Loucy (cell line): ENCODE data around the gene PCDHB7.
"Not testable (repeated sequence)": the region's sequence is repeated elsewhere in the genome, so short reads cannot be mapped to it uniquely, and the experiment has no call there.

Source experiments
- H2AFZ ChIP-seq: fragments of 200-600 bp; sonication (generic); 2 replicates; pipeline ENCODE4 v1.6.0; 2016; ENCODE audit warnings: antibody characterized with exemption, mild to moderate bottlenecking, low read length, moderate library complexity
- H3F3A ChIP-seq: fragments of 200-600 bp; 2 replicates; pipeline ENCODE4 v1.6.0; 2016; ENCODE audit warnings: antibody characterized with exemption, low read depth, mild to moderate bottlenecking
- H3K27me3 ChIP-seq: fragments of 200-600 bp; sonication (generic); 2 replicates; pipeline ENCODE4 v1.6.1; 2014; ENCODE audit warnings: low read length, mild to moderate bottlenecking; ENCODE audit not compliant: insufficient read depth, poor library complexity, severe bottlenecking
- H3K36me3 ChIP-seq: fragments of 200-600 bp; sonication (generic); 2 replicates; pipeline ENCODE4 v1.6.1; 2016; ENCODE audit warnings: low read length; ENCODE audit not compliant: insufficient read depth
- H3K4me1 ChIP-seq: fragments of 200-600 bp; sonication (generic); 2 replicates; pipeline ENCODE4 v1.5.1; 2014; ENCODE audit warnings: low read length, mild to moderate bottlenecking; ENCODE audit not compliant: insufficient read depth, poor library complexity, severe bottlenecking
- H3K4me2 ChIP-seq: fragments of 200-600 bp; sonication (generic); 2 replicates; pipeline ENCODE4 v1.6.0; 2014; ENCODE audit warnings: antibody characterized with exemption, low read length, low read depth, mild to moderate bottlenecking; ENCODE audit not compliant: poor library complexity, severe bottlenecking
- H3K4me3 ChIP-seq: fragments of 200-600 bp; sonication (generic); 2 replicates; pipeline ENCODE4 v1.5.1; 2014; ENCODE audit warnings: low read length, mild to moderate bottlenecking, mixed read lengths; ENCODE audit not compliant: poor library complexity, severe bottlenecking
- H3K79me2 ChIP-seq: fragments of 200-600 bp; sonication (generic); 2 replicates; pipeline ENCODE4 v1.6.1; 2014; ENCODE audit warnings: low read length; ENCODE audit not compliant: insufficient read depth
- H3K9ac ChIP-seq: fragments of 200-600 bp; sonication (generic); 2 replicates; pipeline ENCODE4 v1.6.0; 2014; ENCODE audit warnings: mild to moderate bottlenecking, low read depth, low read length, moderate library complexity; ENCODE audit not compliant: poor library complexity, severe bottlenecking
- H3K9me2 ChIP-seq: fragments of 200-600 bp; sonication (generic); replicated peaks from 2 replicates; pipeline ENCODE4 v1.6.1; 2016; ENCODE audit warnings: low read depth, low read length, mixed read lengths
- H3K9me3 ChIP-seq: fragments of 200-600 bp; sonication (generic); 2 replicates; pipeline ENCODE4 v1.6.1; 2014; ENCODE audit warnings: mild to moderate bottlenecking, antibody characterized with exemption, low read length, low read depth; ENCODE audit not compliant: insufficient read depth
- H4K20me1 ChIP-seq: fragments of 200-600 bp; sonication (generic); 2 replicates; pipeline ENCODE4 v1.6.0; 2014; ENCODE audit warnings: antibody characterized with exemption, low read length, mild to moderate bottlenecking; ENCODE audit not compliant: insufficient read depth, poor library complexity, severe bottlenecking
- EZH2phosphoT487 ChIP-seq: fragments of 200-600 bp; IDR thresholded peaks from 2 replicates; pipeline ENCODE4 v1.6.1; 2018; ENCODE audit warnings: antibody characterized with exemption, mild to moderate bottlenecking, moderate library complexity, borderline replicate concordance
- TF ChIP-seq, protein P1 (sequence below): fragments of 200-600 bp; sonication (generic); conservative IDR thresholded peaks from 2 replicates; pipeline ENCODE4 v1.5.1; 2014; ENCODE audit warnings: mild to moderate bottlenecking, antibody characterized with exemption, low read length

PCDHB7 gene

DNA sequence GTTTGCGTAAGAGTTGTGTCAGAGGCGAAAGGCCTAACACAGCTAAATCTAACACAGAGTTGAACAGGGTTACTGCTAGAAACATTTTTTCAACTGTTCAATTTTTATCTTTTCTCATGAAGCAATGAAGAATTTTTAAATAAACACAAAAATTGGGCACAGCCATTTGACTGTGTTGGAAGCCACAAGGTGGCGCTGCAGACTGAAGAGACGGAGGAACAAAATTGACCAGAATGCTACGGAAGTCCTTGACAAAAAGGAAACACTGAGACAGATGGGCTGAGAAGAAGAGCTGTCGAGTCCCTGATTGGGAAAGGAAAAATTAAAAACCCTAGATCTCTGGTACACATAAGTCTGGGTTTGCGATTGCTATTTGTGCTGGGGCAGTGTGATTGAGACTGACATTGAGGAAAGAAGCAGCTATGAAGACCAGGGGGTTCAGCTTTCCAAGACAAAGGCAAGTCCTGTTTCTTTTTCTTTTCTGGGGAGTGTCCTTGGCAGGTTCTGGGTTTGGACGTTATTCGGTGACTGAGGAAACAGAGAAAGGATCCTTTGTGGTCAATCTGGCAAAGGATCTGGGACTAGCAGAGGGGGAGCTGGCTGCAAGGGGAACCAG lies 14.6 kb downstream of the PCDHB7 start, which contains the start of gene PCDHB9:
Gene PCDHB9 (plus strand): TSS at position 265 of the 616 bp plus-strand sequence. CDS start 158 bp downstream, at position 423.
- H4K20me1 ChIP-seq = no peaks in the 10 kb centered on the region
- peak within 1 kb of the TSS; percentile 61 for H3K9ac ChIP-seq
- H3K36me3 ChIP-seq = no peaks in the 10 kb centered on the region
- TF ChIP-seq, protein P1, sequence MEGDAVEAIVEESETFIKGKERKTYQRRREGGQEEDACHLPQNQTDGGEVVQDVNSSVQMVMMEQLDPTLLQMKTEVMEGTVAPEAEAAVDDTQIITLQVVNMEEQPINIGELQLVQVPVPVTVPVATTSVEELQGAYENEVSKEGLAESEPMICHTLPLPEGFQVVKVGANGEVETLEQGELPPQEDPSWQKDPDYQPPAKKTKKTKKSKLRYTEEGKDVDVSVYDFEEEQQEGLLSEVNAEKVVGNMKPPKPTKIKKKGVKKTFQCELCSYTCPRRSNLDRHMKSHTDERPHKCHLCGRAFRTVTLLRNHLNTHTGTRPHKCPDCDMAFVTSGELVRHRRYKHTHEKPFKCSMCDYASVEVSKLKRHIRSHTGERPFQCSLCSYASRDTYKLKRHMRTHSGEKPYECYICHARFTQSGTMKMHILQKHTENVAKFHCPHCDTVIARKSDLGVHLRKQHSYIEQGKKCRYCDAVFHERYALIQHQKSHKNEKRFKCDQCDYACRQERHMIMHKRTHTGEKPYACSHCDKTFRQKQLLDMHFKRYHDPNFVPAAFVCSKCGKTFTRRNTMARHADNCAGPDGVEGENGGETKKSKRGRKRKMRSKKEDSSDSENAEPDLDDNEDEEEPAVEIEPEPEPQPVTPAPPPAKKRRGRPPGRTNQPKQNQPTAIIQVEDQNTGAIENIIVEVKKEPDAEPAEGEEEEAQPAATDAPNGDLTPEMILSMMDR = peak; percentile 96
- no peak for TF ChIP-seq EZH2phosphoT487
- H3K4me3 ChIP-seq = peak within 1 kb of the TSS; percentile 70
- H3K79me2 ChIP-seq = no peaks in the 10 kb centered on the region
- H3K27me3 ChIP-seq = no peaks in the 10 kb centered on the region
- H3K9me2 ChIP-seq = no peaks in the 10 kb centered on the region
- H3K9me3 ChIP-seq = no peaks in the 10 kb centered on the region
- H3K4me2 ChIP-seq = peak within 1 kb of the TSS; percentile 60
- no peaks in the 10 kb centered on the region for H3F3A ChIP-seq
- H3K4me1 ChIP-seq = no peaks in the 10 kb centered on the region
- H2AFZ ChIP-seq = peak within 1 kb of the TSS; percentile 86

DNA sequence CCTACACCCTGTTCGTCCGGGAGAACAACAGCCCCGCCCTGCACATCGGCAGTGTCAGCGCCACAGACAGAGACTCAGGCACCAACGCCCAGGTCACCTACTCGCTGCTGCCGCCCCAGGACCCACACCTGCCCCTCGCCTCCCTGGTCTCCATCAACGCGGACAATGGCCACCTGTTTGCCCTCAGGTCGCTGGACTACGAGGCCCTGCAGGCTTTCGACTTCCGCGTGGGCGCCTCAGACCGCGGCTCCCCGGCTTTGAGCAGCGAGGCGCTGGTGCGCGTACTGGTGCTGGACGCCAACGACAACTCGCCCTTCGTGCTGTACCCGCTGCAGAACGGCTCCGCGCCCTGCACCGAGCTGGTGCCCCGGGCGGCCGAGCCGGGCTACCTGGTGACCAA lies 16.2 kb downstream of the PCDHB7 start:
- H3F3A ChIP-seq, H3K9me3 ChIP-seq, H3K4me1 ChIP-seq, H3K27me3 ChIP-seq, H3K36me3 ChIP-seq, H3K79me2 ChIP-seq, H4K20me1 ChIP-seq, H2AFZ ChIP-seq, H3K4me2 ChIP-seq, H3K4me3 ChIP-seq, H3K9ac ChIP-seq, H3K9me2 ChIP-seq: not testable (repeated sequence)

DNA sequence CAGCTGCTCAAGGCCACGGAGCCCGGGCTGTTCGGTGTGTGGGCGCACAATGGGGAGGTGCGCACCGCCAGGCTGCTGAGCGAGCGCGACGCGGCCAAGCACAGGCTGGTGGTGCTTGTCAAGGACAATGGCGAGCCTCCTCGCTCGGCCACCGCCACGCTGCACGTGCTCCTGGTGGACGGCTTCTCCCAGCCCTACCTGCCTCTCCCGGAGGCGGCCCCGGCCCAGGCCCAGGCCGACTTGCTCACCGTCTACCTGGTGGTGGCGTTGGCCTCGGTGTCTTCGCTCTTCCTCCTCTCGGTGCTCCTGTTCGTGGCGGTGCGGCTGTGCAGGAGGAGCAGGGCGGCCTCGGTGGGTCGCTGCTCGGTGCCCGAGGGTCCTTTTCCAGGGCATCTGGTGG lies 16.7 kb downstream of the PCDHB7 start:
- not testable (repeated sequence) for H3K9me2 ChIP-seq, H3F3A ChIP-seq, H4K20me1 ChIP-seq, H3K4me1 ChIP-seq, H3K4me3 ChIP-seq, H3K9ac ChIP-seq, H3K27me3 ChIP-seq, H3K4me2 ChIP-seq, H3K9me3 ChIP-seq, H3K36me3 ChIP-seq, H2AFZ ChIP-seq, H3K79me2 ChIP-seq

DNA sequence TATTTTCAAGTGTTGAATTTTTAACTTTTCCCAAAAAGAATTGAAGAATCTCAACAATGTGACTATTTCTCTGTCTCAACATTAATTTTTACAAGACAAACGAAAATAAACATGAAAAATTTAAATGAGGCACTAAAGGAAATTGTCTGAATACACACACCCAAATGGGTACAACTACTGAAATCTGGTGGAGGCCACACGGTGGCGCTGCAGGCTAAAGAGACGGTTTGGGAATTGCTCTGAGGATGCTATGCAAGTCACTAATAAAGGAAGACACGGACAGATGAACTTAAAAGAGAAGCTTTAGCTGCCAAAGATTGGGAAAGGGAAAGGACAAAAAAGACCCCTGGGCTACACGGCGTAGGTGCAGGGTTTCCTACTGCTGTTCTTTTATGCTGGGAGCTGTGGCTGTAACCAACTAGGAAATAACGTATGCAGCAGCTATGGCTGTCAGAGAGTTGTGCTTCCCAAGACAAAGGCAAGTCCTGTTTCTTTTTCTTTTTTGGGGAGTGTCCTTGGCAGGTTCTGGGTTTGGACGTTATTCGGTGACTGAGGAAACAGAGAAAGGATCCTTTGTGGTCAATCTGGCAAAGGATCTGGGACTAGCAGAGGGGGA lies 19.8 kb downstream of the PCDHB7 start, which contains the start of gene PCDHB10:
Gene PCDHB10 (plus strand): TSS at position 244 of the 616 bp plus-strand sequence. CDS start 200 bp downstream, at position 444.
- TF ChIP-seq, protein P1 = peak; percentile 77
- no peak for TF ChIP-seq EZH2phosphoT487
- H3K4me3 ChIP-seq = no peak within 1 kb of the TSS

DNA sequence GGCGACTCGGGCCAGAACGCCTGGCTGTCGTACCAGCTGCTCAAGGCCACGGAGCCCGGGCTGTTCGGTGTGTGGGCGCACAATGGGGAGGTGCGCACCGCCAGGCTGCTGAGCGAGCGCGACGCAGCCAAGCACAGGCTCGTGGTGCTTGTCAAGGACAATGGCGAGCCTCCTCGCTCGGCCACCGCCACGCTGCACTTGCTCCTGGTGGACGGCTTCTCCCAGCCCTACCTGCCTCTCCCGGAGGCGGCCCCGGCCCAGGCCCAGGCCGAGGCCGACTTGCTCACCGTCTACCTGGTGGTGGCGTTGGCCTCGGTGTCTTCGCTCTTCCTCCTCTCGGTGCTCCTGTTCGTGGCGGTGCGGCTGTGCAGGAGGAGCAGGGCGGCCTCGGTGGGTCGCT lies 21.9 kb downstream of the PCDHB7 start:
- H3K27me3 ChIP-seq, H3K9me2 ChIP-seq, H3K36me3 ChIP-seq, H3K4me1 ChIP-seq, H3K9me3 ChIP-seq, H3K4me3 ChIP-seq, H3K9ac ChIP-seq, H3F3A ChIP-seq, H2AFZ ChIP-seq, H3K4me2 ChIP-seq, H3K79me2 ChIP-seq, H4K20me1 ChIP-seq: not testable (repeated sequence)

More for the DNA sequence above, 19.8 kb downstream of the PCDHB7 start, which contains the start of gene PCDHB10:
- Histone ChIP-seq H3K9me2 (no peaks in the 10 kb centered on the region), H3K4me1 (no peaks in the 10 kb centered on the region), H2AFZ (no peak within 1 kb of the TSS), H3K79me2 (no peaks in the 10 kb centered on the region), H3F3A (no peaks in the 10 kb centered on the region), H3K4me2 (no peak within 1 kb of the TSS), H3K9ac (no peak within 1 kb of the TSS), H4K20me1 (no peaks in the 10 kb centered on the region), H3K9me3 (no peaks in the 10 kb centered on the region), H3K36me3 (no peaks in the 10 kb centered on the region), H3K27me3 (no peaks in the 10 kb centered on the region)
